NT2/D1 (cell line): ENCODE results near the gene CRYGN.

Source experiments
- SUZ12 ChIP-seq: IDR thresholded peaks from 2 replicates; pipeline ENCODE4 v1.6.1; 2011; ENCODE audit not compliant: insufficient read length, insufficient read depth; ENCODE audit errors: extremely low read depth
- ZNF274 ChIP-seq: IDR thresholded peaks from 2 replicates; pipeline ENCODE4 v1.6.1; 2011; ENCODE audit warnings: mild to moderate bottlenecking, low read depth, low read length

DNA sequence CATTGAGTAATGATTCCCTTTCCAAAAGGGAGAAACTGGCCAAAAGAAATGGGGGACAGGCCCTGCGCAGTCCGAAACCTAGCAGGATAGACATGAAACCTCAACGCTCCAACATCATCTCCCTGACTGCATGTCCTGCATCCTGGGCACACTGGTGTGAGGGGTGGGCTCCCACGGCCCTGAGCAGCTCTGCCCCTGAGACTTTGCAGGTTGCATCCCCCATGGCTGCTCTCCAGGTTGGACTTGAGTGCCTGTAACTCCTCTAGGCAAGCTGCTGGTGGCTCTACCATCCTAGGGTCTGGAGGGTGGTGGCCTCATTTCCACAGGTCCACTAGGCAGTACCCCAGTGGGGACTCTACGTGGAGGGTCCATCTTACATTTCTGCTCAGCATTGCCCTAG is 16.3 kb upstream of the CRYGN start:
- no peak for TF ChIP-seq SUZ12
- TF ChIP-seq ZNF274 = no peak
